ENCODE results near the gene MRPL36.

DNA sequence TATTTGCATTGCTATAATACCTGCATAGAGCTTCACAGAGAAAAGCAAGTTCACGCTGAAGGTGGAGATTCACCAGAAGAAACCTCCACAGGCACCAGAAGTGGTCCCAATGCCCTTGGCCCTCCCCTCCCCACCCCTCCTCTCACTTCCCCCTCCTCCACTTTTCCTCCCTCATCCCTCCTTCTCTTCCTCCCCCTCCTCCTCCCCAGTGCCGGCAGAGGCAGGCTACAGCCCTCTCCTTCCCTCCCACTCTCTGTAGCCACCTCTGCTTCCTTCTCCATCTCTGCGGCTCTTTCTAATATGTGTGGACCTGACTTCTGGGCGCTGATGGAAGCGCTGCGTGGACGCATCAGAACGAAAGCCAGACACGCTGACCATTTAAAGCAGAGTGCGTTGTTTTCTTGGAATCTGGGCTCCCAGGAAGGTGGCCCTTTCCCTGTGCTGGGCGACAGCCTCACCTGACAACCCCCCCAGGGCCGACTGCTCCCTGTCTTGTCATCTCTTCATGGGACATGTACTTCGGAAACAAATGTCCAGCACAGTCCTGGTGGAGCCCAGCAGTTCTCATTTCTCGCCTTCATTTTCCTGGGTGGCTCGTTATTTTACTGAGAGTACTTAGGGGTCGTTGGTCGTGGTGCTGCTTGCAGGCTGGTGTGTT is 31.1 kb upstream of the MRPL36 start:
- TF ChIP-seq, protein P1, sequence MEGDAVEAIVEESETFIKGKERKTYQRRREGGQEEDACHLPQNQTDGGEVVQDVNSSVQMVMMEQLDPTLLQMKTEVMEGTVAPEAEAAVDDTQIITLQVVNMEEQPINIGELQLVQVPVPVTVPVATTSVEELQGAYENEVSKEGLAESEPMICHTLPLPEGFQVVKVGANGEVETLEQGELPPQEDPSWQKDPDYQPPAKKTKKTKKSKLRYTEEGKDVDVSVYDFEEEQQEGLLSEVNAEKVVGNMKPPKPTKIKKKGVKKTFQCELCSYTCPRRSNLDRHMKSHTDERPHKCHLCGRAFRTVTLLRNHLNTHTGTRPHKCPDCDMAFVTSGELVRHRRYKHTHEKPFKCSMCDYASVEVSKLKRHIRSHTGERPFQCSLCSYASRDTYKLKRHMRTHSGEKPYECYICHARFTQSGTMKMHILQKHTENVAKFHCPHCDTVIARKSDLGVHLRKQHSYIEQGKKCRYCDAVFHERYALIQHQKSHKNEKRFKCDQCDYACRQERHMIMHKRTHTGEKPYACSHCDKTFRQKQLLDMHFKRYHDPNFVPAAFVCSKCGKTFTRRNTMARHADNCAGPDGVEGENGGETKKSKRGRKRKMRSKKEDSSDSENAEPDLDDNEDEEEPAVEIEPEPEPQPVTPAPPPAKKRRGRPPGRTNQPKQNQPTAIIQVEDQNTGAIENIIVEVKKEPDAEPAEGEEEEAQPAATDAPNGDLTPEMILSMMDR (conservative IDR thresholded peaks at IDR 0.05), result no peak
- no peak for TF ChIP-seq EZH2 (IDR thresholded peaks at IDR 0.05; ENCODE audit: low read depth)
